NT2/D1 (cell line): ENCODE measurements around the gene PHF1.

Experiments
- DNase-seq: peaks from one replicate; pipeline ENCODE4 v3.0.0-alpha.2; 2011; ENCODE audit warnings: low read depth, low spot score
- H3K27me3 ChIP-seq: 2 replicates; pipeline ENCODE4 v1.6.0; 2011; ENCODE audit warnings: mild to moderate bottlenecking; ENCODE audit not compliant: insufficient read length, insufficient read depth
- H3K36me3 ChIP-seq: 2 replicates; pipeline ENCODE4 v1.6.1; 2011; ENCODE audit warnings: mild to moderate bottlenecking, low read length, mixed read lengths; ENCODE audit not compliant: insufficient read depth, insufficient read length
- H3K4me1 ChIP-seq: 2 replicates; pipeline ENCODE4 v1.5.1; 2011; ENCODE audit not compliant: insufficient read depth, insufficient read length
- H3K4me3 ChIP-seq: 2 replicates; pipeline ENCODE4 v1.5.1; 2011; ENCODE audit warnings: low read depth; ENCODE audit not compliant: insufficient read length
- H3K9ac ChIP-seq: 2 replicates; pipeline ENCODE4 v1.6.0; 2011; ENCODE audit warnings: low read depth; ENCODE audit not compliant: insufficient read length
- H3K9me3 ChIP-seq: 2 replicates; pipeline ENCODE4 v1.5.1; 2011; ENCODE audit warnings: mild to moderate bottlenecking, low read length; ENCODE audit not compliant: insufficient read depth
- SUZ12 ChIP-seq: IDR thresholded peaks from 2 replicates; pipeline ENCODE4 v1.6.1; 2011; ENCODE audit not compliant: insufficient read length, insufficient read depth; ENCODE audit errors: extremely low read depth
- YY1 ChIP-seq: IDR thresholded peaks from 2 replicates; pipeline ENCODE4 v1.6.1; 2011; ENCODE audit not compliant: insufficient read length, insufficient read depth
- ZNF274 ChIP-seq: IDR thresholded peaks from 2 replicates; pipeline ENCODE4 v1.6.1; 2011; ENCODE audit warnings: mild to moderate bottlenecking, low read depth, low read length

The PHF1 gene

DNA sequence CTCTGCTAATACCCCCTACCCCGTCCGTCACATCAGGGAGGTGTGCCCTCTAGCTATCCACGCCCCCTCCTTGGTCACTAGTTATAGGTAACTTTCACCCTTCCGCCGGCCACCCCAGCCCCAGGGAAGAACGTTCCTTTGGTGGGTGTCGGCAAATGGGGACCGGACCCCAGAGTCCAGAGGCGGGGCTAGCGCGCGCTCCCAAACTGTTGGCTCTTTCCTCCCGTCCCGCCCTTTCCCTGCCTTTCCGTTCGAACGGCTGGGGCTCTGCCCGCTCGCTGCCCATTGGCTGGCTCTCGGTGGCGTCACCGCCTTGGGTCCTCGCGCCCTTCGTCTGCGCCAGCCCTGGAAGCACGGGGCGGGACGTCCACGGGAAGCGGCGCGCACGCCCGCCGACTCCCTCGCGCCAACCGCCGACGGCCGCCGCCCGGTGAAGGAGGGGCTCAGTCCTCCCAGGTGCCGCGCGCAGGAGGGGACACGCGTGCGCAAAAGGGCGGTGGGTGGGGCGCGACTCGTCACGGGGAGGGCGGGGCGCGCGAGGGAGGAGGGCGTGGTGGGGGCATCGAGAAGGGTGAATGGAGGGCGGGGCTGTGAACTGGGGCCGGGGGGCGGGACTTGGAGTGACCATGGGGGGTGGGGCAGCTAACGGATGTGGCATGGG, 634 bp upstream of the PHF1 start:
- peak overlapping the region; percentile 56 for H3K9ac ChIP-seq
- H3K9me3 ChIP-seq = no peaks in the 10 kb centered on the region
- peak; percentile 90 for DNase-seq
- peak overlapping the region; percentile 37 for H3K4me3 ChIP-seq
- H3K36me3 ChIP-seq = peaks cover 62% of the 10 kb centered on the region
- no peaks in the 10 kb centered on the region for H3K27me3 ChIP-seq
- TF ChIP-seq ZNF274 (no peak), SUZ12 (no peak), YY1 (no peak)
- no peaks in the 10 kb centered on the region for H3K4me1 ChIP-seq

DNA sequence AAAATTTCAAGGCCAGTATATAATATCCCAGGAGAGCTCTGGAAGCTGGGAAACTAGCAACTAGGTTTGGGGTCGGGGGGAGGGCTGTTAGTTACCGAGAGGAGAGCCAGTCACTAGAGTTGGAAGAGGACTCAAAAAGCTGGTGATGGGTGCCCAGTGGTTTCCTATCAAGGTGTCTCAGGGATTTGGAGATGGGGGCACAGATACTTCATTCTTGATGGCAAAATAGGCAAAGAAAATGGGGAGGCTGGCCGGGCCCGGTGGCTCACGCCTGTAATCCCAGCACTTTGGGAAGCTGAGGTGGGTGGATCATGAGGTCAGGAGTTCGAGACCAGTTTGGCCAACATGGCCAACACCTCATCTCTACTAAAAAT, 805 bp downstream of the PHF1 start:
- no peak for TF ChIP-seq ZNF274
- no peak for TF ChIP-seq SUZ12
- TF ChIP-seq YY1 = no peak
- no peaks in the 10 kb centered on the region for H3K9me3 ChIP-seq

DNA sequence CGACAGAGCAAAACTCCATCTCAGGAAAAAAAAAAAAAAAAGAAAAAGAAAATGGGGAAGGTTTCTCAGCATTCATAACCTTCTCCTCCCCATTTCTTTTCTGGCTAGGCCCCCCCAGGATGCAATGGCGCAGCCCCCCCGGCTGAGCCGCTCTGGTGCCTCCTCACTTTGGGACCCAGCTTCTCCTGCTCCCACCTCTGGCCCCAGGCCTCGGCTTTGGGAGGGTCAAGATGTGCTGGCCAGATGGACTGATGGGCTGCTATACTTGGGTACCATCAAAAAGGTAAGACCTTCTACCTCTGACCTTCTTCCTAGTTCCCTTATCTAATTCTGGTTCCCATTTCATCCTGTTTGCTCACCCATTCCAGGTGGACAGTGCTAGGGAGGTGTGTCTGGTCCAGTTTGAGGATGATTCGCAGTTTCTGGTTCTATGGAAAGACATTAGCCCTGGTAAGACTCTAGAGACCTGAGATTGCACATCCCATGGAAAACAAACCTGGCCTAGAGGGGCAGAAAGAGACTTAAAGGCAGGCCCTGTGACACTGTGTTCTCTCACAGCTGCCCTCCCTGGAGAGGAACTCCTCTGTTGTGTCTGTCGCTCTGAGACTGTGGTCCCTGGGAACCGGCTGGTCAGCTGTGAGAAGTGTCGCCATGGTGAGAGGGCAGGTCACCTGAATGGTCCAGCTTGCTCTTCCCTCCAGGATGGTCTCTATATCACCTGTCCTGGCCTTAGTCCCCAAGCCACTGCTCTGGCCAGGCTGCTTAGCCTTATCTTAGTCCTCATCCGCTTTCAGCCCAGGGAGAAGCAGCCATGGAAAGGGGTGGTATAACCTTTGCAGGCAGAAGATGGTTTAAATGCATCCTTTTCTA, 1.6 kb downstream of the PHF1 start:
- Histone ChIP-seq H3K9me3 (no peaks in the 10 kb centered on the region), H3K36me3 (peaks cover 62% of the 10 kb centered on the region), H3K4me3 (no peak overlapping the region), H3K9ac (no peak overlapping the region), H3K27me3 (no peaks in the 10 kb centered on the region), H3K4me1 (peaks cover 2% of the 10 kb centered on the region)
- TF ChIP-seq ZNF274 (no peak), SUZ12 (no peak), YY1 (no peak)
- DNase-seq = no peak

More for the DNA sequence above, 805 bp downstream of the PHF1 start:
- Histone ChIP-seq H3K9ac (peak overlapping the region; percentile 81), H3K4me1 (peaks cover 2% of the 10 kb centered on the region), H3K27me3 (no peaks in the 10 kb centered on the region), H3K36me3 (peaks cover 62% of the 10 kb centered on the region), H3K4me3 (peak overlapping the region; percentile 58)
- DNase-seq = no peak

DNA sequence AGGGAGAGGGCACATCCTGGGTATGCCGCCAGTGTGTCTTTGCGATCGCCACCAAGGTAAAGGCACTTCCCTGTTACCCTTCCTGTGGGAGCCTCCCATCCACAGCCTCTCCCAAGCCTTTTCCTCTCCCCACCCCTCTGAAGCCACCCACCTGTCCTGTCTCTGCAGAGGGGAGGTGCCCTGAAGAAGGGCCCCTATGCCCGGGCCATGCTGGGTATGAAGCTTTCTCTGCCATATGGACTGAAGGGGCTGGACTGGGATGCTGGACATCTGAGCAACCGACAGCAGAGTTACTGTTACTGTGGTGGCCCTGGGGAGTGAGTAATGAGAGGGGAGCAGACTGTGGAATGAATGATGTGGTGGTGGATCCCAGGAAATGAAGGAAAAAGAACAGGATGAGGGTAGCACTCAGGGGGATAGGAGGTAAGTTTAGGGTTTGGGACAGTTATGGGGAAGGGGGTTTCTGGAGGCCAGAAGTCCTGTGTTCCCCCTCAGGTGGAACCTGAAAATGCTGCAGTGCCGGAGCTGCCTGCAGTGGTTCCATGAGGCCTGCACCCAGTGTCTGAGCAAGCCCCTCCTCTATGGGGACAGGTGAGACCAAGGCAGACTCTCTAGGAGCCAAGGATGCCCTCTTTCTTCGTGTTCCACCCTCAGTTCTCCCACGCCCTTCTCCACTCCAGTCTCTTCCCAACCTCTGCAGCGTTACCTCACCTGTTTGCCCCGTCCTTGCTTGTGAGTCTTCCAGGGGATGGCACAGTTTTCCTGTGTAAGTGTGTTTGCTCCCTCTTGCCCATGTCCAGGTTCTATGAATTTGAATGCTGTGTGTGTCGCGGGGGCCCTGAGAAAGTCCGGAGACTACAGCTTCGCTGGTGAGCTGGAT, 2.7 kb downstream of the PHF1 start:
- TF ChIP-seq ZNF274 (no peak), YY1 (no peak)
- DNase-seq = no peak
- H3K9me3 ChIP-seq = no peaks in the 10 kb centered on the region
- peaks cover 51% of the 10 kb centered on the region for H3K36me3 ChIP-seq
- H3K4me3 ChIP-seq = no peak overlapping the region
- H3K9ac ChIP-seq = no peak overlapping the region
- peaks cover 2% of the 10 kb centered on the region for H3K4me1 ChIP-seq
- no peaks in the 10 kb centered on the region for H3K27me3 ChIP-seq

DNA sequence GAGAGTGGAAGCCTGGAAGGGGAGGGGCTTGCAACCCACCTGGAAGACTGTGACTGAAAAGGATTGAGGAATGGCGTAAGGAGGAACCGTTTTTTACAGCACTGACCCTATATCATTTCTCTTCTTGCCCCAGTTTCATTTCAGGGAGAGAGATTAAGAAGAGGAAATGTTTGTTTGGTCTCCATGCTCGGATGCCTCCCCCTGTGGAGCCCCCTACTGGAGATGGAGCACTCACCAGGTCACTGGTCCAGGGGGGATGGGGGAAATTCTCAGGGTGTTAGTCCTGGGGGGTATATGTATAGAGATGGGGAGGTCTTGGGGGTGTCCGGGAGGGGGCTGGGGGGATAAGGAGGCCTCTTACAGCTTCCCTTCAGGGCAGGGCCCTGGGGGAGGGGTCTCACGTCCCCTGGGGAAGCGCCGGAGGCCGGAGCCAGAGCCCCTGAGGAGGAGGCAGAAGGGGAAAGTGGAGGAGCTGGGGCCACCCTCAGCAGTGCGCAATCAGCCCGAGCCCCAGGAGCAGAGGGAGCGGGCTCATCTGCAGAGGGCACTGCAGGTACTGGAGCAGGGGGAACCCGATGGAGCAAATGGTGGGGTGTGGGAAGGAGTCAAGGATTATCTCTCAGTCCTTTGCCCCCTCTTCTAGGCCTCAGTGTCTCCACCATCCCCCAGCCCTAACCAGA, 3.9 kb downstream of the PHF1 start:
- H3K4me3 ChIP-seq = no peak overlapping the region
- DNase-seq = no peak

DNA sequence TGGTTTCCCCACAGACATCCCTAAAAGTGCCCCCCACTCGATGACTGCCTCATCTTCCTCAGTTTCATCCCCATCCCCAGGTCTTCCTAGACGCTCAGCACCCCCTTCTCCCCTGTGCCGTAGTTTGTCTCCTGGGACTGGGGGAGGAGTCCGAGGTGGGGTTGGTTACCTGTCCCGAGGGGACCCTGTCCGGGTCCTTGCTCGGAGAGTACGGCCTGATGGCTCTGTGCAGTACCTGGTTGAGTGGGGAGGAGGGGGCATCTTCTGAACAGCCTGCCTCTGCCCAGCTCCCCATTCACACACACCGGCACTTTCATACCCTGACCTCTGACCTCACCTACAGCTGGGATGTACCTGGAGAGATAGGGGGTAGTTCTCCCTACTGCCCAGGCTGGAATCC, 5.0 kb downstream of the PHF1 start:
- Histone ChIP-seq H3K9me3 (no peaks in the 10 kb centered on the region), H3K4me1 (peaks cover 4% of the 10 kb centered on the region), H3K4me3 (peak overlapping the region; percentile 12), H3K9ac (peak overlapping the region; percentile 56), H3K36me3 (peaks cover 51% of the 10 kb centered on the region), H3K27me3 (no peaks in the 10 kb centered on the region)
- DNase-seq = no peak
- TF ChIP-seq SUZ12 (no peak), ZNF274 (no peak), YY1 (no peak)

More for the DNA sequence above, 3.9 kb downstream of the PHF1 start:
- Histone ChIP-seq H3K9ac (no peak overlapping the region), H3K27me3 (no peaks in the 10 kb centered on the region), H3K36me3 (peaks cover 51% of the 10 kb centered on the region), H3K4me1 (peaks cover 4% of the 10 kb centered on the region), H3K9me3 (no peaks in the 10 kb centered on the region)
- TF ChIP-seq YY1 (no peak), ZNF274 (no peak)
